Medulla oblongata (tissue), 1 donor: ENCODE results near the gene PTGDS.

ENCODE experiments used
- DNase-seq: peaks from one replicate; pipeline ENCODE4 v3.0.0-alpha.2; 2015; ENCODE audit errors: extremely low spot score

PTGDS gene

GRCh38 chr9:136977223-136977622, at the start of gene PTGDS:
TSS of gene PTGDS (plus strand) at chr9:136977504. CDS start at chr9:136977579, 75 bp downstream.
- peak; percentile 95 for DNase-seq

- DNase-seq: no peak
Measured at GRCh38 chr9:136928591-136928990, 48.7 kb upstream of the PTGDS start.

- DNase-seq: no peak
Measured at GRCh38 chr9:136930014-136930413, 47.3 kb upstream of the PTGDS start.

GRCh38 chr9:136931611-136932130, 45.6 kb upstream of the PTGDS start:
- DNase-seq: no peak

GRCh38 chr9:136934277-136934676, 43.0 kb upstream of the PTGDS start:
- DNase-seq: no peak

GRCh38 chr9:136935651-136936050, 41.7 kb upstream of the PTGDS start:
- no peak for DNase-seq

- peak; percentile 28 for DNase-seq
Measured at GRCh38 chr9:136936645-136937170, 40.6 kb upstream of the PTGDS start.

GRCh38 chr9:136937186-136938001, 39.9 kb upstream of the PTGDS start:
- no peak for DNase-seq

- DNase-seq: no peak
Measured at GRCh38 chr9:136939431-136939995, 37.8 kb upstream of the PTGDS start.

GRCh38 chr9:136939996-136940525, 37.2 kb upstream of the PTGDS start:
- peak; percentile 84 for DNase-seq

- DNase-seq: no peak
Measured at GRCh38 chr9:136940526-136941230, 36.6 kb upstream of the PTGDS start.

- DNase-seq: no peak
Measured at GRCh38 chr9:136941231-136942111, 35.8 kb upstream of the PTGDS start.

- DNase-seq: no peak
Measured at GRCh38 chr9:136942112-136942880, 35.0 kb upstream of the PTGDS start.

- no peak for DNase-seq
Measured at GRCh38 chr9:136942881-136943230, 34.4 kb upstream of the PTGDS start.

GRCh38 chr9:136943291-136944211, 33.8 kb upstream of the PTGDS start:
- no peak for DNase-seq

GRCh38 chr9:136944212-136944518, 33.1 kb upstream of the PTGDS start:
- DNase-seq: no peak

GRCh38 chr9:136944519-136945332, 32.6 kb upstream of the PTGDS start, which contains the start of the genes C8G and FBXW5:
TSS of gene C8G (plus strand) at chr9:136945243. CDS start at chr9:136945321, 78 bp downstream.
TSS of gene FBXW5 (minus strand) at chr9:136944738. CDS start at chr9:136944083, 655 bp downstream.
- DNase-seq: peak; percentile 96
